Epithelial cell of esophagus (primary cell): ENCODE results near the gene TMEM154.
"Not testable (repeated sequence)": the region's sequence is repeated elsewhere in the genome, so short reads cannot be mapped to it uniquely, and the experiment has no call there.

Experiments used
- DNase-seq: peaks from one replicate; pipeline ENCODE4 v3.0.0; 2010; ENCODE audit warnings: low read depth
- H3K4me3 ChIP-seq: 2 replicates; pipeline ENCODE4 v1.5.1; 2011; ENCODE audit warnings: mild to moderate bottlenecking, low read length, control low read depth
- CTCF ChIP-seq: IDR thresholded peaks from 2 replicates; pipeline ENCODE4 v1.5.1; 2011; ENCODE audit warnings: low read depth, mild to moderate bottlenecking, low read length, control low read depth, inconsistent platforms; ENCODE audit not compliant: insufficient read depth; ENCODE audit errors: missing control alignments

TMEM154 gene

DNA sequence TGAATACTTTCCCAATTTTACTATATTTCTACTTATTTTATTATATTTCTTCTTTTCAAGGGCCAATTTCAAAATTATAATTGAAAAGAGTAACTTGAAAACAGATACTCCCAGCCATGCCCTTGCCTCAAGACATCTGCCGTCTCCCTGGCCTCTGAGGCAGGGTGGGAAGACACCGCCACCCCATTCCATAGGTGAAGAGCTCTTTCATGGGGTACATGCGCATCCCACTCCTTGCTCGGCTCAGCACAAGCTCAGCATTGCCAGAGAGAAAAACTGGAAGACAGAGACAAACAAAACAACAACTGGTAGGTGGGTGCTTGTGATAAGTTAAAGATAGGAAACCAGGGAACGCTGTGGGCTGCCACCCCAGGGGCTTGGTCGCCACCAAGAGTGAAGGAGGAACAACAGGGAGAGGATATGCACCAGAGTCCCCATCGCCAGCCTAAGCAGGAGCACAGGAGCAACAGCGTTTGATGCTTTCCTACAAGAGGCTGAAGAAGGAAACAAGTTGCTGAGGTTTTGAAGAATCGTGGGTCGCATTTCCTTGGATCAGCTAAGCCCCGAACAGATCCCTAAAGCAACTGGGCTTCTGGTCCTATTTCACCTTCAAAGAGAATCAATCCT lies 11.3 kb downstream of the TMEM154 start:
- DNase-seq: no peak
- TF ChIP-seq CTCF: no peak
- no peak overlapping the region for H3K4me3 ChIP-seq

- no peak for DNase-seq
- H3K4me3 ChIP-seq: no peak overlapping the region
- no peak for TF ChIP-seq CTCF
These were observed 12.0 kb downstream of the TMEM154 start for GRCh38 chr4:152667781-152668180.

DNA sequence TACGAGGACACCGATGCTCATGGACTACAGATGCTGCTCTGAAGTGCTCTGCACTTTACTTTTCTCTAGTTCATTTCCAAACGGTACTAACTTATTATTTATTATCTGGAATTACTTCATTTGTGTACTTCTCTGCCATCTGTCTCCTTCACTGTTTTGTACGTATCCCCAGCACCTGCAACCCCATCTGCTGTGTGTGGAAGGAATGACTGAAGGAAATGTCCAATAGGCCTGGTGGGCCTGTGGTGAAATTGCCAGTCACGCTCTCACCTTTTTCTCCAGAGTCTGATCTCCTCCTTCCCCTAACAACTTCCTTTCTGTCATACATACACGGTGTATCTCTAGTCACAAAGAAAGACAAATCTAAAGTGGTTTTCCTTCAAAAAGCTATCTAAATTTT lies 12.9 kb downstream of the TMEM154 start:
- TF ChIP-seq CTCF: no peak
- no peak for DNase-seq
- H3K4me3 ChIP-seq: no peak overlapping the region

DNA sequence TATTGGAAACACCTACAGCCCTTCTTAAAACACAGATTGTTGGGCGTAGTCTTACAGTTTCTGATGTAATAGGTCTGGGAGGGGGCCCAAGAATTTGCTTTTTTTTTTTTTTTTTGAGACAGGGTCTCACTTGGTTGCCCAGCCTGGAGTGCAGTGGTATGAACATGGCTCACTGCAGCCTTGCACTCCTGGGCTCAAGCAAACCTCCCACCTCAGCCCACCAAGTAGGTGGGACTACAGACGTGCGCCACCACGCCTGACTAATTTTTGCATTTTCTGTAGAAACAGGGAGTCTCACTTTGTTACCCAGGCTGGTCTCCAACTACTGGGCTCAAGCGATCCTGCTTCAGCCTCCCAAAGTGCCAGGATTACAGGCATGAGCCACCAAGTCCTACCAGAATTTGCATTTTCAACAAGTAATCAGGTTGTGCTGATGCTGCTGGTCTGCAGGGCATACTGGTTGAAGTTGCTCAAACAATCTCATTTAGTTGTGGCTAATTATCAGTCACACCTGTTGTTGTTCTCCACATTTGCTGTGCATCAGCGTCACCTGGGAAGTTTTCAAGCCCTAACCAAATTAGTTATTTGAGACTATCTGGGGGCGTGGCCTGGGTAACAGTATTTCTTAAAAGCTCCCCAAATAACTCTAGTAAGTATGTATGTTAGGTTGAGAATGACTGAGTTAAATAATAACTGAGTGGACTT lies 14.0 kb downstream of the TMEM154 start:
- no peak for TF ChIP-seq CTCF
- DNase-seq: no peak
- no peak overlapping the region for H3K4me3 ChIP-seq

DNA sequence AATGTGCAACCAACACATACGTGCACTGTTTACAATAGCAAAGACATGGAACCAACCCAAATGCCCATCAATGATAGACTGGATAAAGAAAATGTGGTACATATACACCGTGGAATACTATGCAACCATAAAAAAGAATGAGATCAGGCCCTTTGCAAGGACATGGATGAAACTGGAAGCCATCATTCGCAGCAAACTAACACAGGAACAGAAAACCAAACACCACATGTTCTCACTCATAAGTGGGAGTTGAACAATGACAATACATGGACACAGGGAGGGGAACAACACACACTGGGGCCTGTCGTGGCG lies 15.8 kb downstream of the TMEM154 start:
- DNase-seq, H3K4me3 ChIP-seq: not testable (repeated sequence)

DNA sequence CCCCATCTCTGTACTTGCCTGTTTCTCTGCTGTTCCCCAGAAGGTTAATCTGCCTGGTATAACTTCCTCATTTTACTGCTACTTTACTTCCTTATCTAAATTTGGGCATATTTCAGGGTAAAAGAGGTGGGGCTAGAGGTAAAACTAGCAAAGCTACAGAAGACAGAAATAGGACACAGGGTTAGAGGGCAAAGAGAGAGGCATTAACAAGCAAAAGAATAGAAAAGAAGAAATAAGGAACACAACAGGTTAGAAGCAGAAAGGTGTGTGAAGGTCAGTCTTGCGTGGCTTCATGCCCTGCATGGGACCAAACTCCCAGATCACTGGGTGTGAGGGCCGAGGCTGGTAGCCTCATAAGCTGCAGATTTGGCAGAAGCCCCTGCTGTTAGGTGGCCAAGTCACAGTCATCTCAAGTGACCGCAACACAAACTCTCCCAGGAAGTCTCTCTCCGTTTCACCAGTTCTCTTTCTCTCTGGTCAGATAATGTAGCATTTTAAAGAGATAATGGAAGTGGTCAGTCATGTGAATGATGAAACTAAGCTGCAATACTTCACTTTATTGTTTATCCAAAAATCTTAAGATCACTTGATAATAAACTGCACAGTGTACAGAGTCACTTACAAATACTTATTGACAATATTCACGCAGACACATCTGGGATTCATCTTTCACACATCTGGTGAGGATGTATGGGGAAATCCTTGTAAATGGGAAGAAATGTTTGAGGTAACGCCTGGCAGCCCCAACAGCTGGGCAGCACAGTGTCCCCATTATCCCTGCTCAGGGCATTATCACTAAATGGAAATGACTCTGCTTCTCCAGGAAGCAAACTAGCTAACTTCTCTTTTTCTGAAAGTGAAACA lies 16.4 kb downstream of the TMEM154 start:
- no peak overlapping the region for H3K4me3 ChIP-seq
- no peak for TF ChIP-seq CTCF
- no peak for DNase-seq

DNA sequence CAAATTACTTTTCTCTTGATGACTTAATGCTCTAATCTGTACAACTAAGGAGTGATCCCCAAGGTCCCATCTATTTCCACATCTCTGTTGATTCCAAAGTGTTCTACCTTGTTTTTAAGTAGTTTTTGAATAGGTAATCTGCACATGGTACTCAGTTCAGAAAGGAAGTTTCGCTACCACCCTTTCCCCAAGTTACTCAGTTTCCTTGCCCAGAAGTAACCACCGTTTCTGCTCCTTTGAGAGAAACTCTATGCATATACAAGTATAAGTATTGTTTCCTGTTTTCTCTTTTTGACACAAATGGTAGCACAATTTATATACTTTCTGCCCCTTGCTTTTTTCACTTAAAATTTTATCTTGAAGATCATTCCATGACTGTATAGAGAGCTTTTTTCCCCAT lies 18.1 kb downstream of the TMEM154 start:
- no peak for TF ChIP-seq CTCF
- no peak overlapping the region for H3K4me3 ChIP-seq
- no peak for DNase-seq
